Thymus (tissue), 11 donors: ENCODE measurements around the gene TNFRSF6B. TPM values are rescaled to one million over a fixed set of nuclear protein-coding genes. Genes with fewer than 3 reads are reported as not detected.
"Not testable (repeated sequence)": the region's sequence is repeated elsewhere in the genome, so short reads cannot be mapped to it uniquely, and the experiment has no call there.

Experiments used
- DNase-seq, 9 donors: peaks; one replicate each; pipeline ENCODE4 v3.0.0-alpha.2; 2013; ENCODE audit warnings: low spot score in 9 of 9, low read depth in 6 of 9, missing footprints in 1 of 9
- H3K27ac ChIP-seq, 2 donors: one replicate each; pipeline ENCODE4 v1.5.1; 2013; ENCODE audit warnings: control low read depth in 1 of 2, low read depth in 1 of 2, low read length in 1 of 2, mild to moderate bottlenecking in 1 of 2, moderate library complexity in 1 of 2
- H3K27me3 ChIP-seq, 2 donors: one replicate each; pipeline ENCODE4 v1.5.1; 2013; ENCODE audit warnings: low read length in 1 of 2; ENCODE audit not compliant: control insufficient read depth in 2 of 2, insufficient read depth in 1 of 2
- H3K36me3 ChIP-seq, 2 donors: one replicate each; pipeline ENCODE4 v1.5.1; 2013; ENCODE audit warnings: low read length in 1 of 2, mild to moderate bottlenecking in 1 of 2, moderate library complexity in 1 of 2; ENCODE audit not compliant: control insufficient read depth in 2 of 2, insufficient read depth in 2 of 2
- H3K4me1 ChIP-seq, 2 donors: one replicate each; pipeline ENCODE4 v1.5.1; 2013; ENCODE audit warnings: low read length in 2 of 2; ENCODE audit not compliant: control insufficient read depth in 2 of 2, insufficient read depth in 2 of 2
- H3K4me3 ChIP-seq, 2 donors: one replicate each; pipeline ENCODE4 v1.5.1; 2013; ENCODE audit warnings: low read length in 2 of 2, control low read depth in 1 of 2, mild to moderate bottlenecking in 1 of 2
- H3K9me3 ChIP-seq, 2 donors: one replicate each; pipeline ENCODE4 v1.5.1; 2013; ENCODE audit warnings: low read length in 1 of 2, mild to moderate bottlenecking in 1 of 2; ENCODE audit not compliant: control insufficient read depth in 2 of 2, insufficient read depth in 1 of 2
- WGBS: extraction: QIAGEN DNeasy Blood & Tissue Kit; methylation state at CpG from one replicate; pipeline ENCODE4 v1.1.7; 2013; 5-methylcytosine and 5-hydroxymethylcytosine counted together
- polyA plus RNA-seq: library from polyadenylated mRNA; stranded (reverse); fragments of 200-250 nt; gene quantifications from one replicate; pipeline ENCODE4 v1.2.3, GENCODE V29; 2013
- total RNA-seq: library from RNA; stranded (reverse); fragments of 120-200 nt; gene quantifications from one replicate; pipeline ENCODE4 v1.2.4, GENCODE V29; 2013
- donor health status: healthy.

The TNFRSF6B gene
- total and polyA plus RNA-seq, 2 donors = 13.5 to 34.7 TPM

- Histone ChIP-seq H3K4me3 (no peak overlapping the region), H3K36me3 (peaks cover 43 to 55% of the 10 kb centered on the region in 2 donors), H3K9me3 (no peaks in the 10 kb centered on the region), H3K27me3 (no peaks in the 10 kb centered on the region), H3K4me1 (no peaks in the 10 kb centered on the region), H3K27ac (no peak overlapping the region)
- DNase-seq = no peak
- 96% methylated on average over 16 of the region's 16 CpGs for WGBS
Measured at GRCh38 chr20:63667858-63668257, 28.6 kb upstream of the TNFRSF6B start.

GRCh38 chr20:63668351-63668750 is 28.1 kb upstream of the TNFRSF6B start:
- Histone ChIP-seq H3K4me3 (no peak overlapping the region), H3K36me3 (peaks cover 39 to 50% of the 10 kb centered on the region in 2 donors), H3K4me1 (no peaks in the 10 kb centered on the region), H3K27ac (no peak overlapping the region), H3K9me3 (no peaks in the 10 kb centered on the region), H3K27me3 (no peaks in the 10 kb centered on the region)
- DNase-seq = no peak
- 92% methylated on average over 11 of the region's 11 CpGs for WGBS

- not testable (repeated sequence) for DNase-seq, H3K27ac ChIP-seq, H3K4me1 ChIP-seq, H3K27me3 ChIP-seq, H3K9me3 ChIP-seq, H3K4me3 ChIP-seq
- peaks cover 29 to 59% of the 10 kb centered on the region in 2 donors for H3K36me3 ChIP-seq
- 94% methylated on average over 12 of the region's 12 CpGs for WGBS
Measured at GRCh38 chr20:63671695-63672094, 24.8 kb upstream of the TNFRSF6B start.

- no peaks in the 10 kb centered on the region for H3K27me3 ChIP-seq
- DNase-seq = no peak
- no peaks in the 10 kb centered on the region for H3K4me1 ChIP-seq
- H3K4me3 ChIP-seq = no peak overlapping the region
- H3K9me3 ChIP-seq = no peaks in the 10 kb centered on the region
- H3K36me3 ChIP-seq = peaks cover 22 to 58% of the 10 kb centered on the region in 2 donors
- WGBS = 98% methylated on average over 10 of the region's 10 CpGs
- H3K27ac ChIP-seq = no peak overlapping the region
Measured at GRCh38 chr20:63672666-63673065, 23.8 kb upstream of the TNFRSF6B start.

- no peaks in the 10 kb centered on the region for H3K27me3 ChIP-seq
- H3K4me3 ChIP-seq = no peak overlapping the region
- peaks cover 11 to 54% of the 10 kb centered on the region in 2 donors for H3K36me3 ChIP-seq
- no peaks in the 10 kb centered on the region for H3K4me1 ChIP-seq
- no peaks in the 10 kb centered on the region for H3K9me3 ChIP-seq
- H3K27ac ChIP-seq = no peak overlapping the region
- WGBS = 90% methylated on average over 14 of the region's 14 CpGs
- no peak for DNase-seq
Measured at GRCh38 chr20:63673951-63674350, 22.5 kb upstream of the TNFRSF6B start.

- no peak for DNase-seq
- WGBS = 98% methylated on average over 20 of the region's 20 CpGs
- Histone ChIP-seq H3K36me3 (peaks cover 11 to 65% of the 10 kb centered on the region in 2 donors), H3K27ac (no peak overlapping the region), H3K4me3 (no peak overlapping the region), H3K4me1 (no peaks in the 10 kb centered on the region), H3K9me3 (no peaks in the 10 kb centered on the region), H3K27me3 (no peaks in the 10 kb centered on the region)
Measured at GRCh38 chr20:63675681-63676368, 20.6 kb upstream of the TNFRSF6B start.

DNA sequence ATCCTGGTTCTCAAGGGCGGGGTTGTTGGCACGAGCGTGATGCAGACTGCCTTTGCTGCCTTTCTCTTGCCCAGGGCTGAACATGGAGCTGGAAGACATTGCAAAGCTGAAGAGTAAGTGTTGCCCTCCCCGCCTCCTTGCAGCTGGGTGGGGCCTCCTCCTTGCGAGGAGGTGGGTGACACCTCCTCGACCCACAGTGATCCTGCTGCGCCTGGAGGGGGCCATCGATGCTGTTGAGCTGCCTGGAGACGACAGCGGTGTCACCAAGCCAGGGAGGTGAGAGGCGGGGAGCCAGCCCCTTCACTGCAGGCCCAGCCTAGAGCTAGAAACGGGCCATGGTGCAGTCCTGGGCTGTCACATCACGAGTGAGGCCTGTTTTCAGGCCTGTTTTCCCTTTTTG is 18.4 kb upstream of the TNFRSF6B start:
- Histone ChIP-seq H3K4me3 (no peak overlapping the region), H3K9me3 (no peaks in the 10 kb centered on the region), H3K36me3 (peaks cover 11 to 73% of the 10 kb centered on the region in 2 donors), H3K27me3 (no peaks in the 10 kb centered on the region), H3K27ac (no peak overlapping the region), H3K4me1 (no peaks in the 10 kb centered on the region)
- DNase-seq = no peak
- WGBS = 93% methylated on average over 13 of the region's 13 CpGs

DNA sequence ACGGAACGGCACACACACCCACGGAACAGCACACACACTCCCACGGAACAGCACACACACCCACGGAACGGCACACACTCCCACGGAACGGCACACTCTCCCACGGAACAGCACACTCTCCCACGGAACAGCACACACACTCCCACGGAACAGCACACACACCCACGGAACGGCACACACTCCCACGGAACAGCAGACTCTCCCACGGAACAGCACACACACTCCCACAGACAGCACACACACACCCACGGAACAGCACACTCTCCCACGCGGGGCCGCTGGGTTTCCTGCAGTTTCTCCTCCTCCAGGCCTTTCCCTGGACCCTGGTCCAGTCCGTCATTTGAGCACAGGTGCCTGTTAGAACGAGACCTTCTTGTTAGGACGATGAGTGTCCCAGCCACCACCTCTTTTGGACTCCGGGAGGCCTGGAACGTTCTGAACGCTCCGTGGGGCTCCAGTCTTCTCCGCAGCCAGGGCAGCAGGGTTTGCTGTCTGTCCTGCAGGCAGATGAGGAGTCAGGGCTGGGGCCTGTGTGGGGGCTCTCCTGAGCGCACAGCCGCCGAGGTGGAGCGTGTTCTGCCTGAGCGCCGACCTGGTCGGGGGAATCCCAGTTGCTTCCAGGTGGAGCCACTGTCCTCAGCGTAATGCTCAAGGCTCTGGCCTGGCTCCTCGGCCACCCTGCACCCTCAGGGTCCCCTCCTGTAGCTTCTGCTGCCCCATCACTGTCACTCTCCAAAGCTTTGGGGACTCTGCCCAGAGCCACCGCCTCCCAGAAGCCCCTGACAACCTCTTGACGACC is 17.6 kb upstream of the TNFRSF6B start:
- Histone ChIP-seq H3K4me1 (no peaks in the 10 kb centered on the region), H3K27me3 (no peaks in the 10 kb centered on the region), H3K36me3 (peaks cover 8 to 70% of the 10 kb centered on the region in 2 donors), H3K27ac (no peak overlapping the region), H3K4me3 (no peak overlapping the region), H3K9me3 (no peaks in the 10 kb centered on the region)
- DNase-seq = no peak
- WGBS = 94% methylated on average over 38 of the region's 38 CpGs

DNA sequence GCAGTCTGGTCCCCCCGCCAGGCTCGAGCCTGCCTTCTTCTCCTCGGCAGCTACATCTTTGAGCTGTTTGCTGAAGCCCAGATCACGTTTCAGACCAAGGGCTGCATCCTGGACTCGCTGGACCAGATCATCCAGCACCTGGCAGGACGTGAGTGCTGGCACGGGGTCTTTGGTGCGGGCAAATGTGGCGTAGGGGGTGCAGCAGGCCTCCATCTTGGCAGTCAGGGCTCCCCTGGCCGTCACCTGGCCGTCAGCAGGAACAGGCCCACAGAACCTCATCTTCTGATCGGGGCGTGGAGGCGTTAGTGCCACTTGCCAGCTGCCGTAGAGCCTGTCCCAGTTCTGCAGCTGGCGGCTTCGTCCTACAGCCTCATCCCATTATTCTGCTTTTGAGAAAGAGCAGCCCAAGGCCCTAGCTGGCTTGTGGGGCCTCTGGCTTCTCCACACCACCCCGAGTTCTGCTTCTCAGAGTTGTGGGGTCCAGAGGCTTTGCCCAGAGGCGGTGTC is 16.6 kb upstream of the TNFRSF6B start:
- H3K27ac ChIP-seq = no peak overlapping the region
- no peaks in the 10 kb centered on the region for H3K27me3 ChIP-seq
- peaks cover 4 to 62% of the 10 kb centered on the region in 2 donors for H3K36me3 ChIP-seq
- DNase-seq = no peak
- WGBS = 97% methylated on average over 19 of the region's 19 CpGs
- no peaks in the 10 kb centered on the region for H3K4me1 ChIP-seq
- no peak overlapping the region for H3K4me3 ChIP-seq
- H3K9me3 ChIP-seq = no peaks in the 10 kb centered on the region
